Measurements from ENCODE around the gene PPARA. TPM values are rescaled to one million over a fixed set of nuclear protein-coding genes. Genes with fewer than 3 reads are reported as not detected.
"Not testable (repeated sequence)": the region's sequence is repeated elsewhere in the genome, so short reads cannot be mapped to it uniquely, and the experiment has no call there.

Gene PPARA
- total RNA-seq, 2 experiments from 2014 or later = 16.0 to 22.6 TPM

DNA sequence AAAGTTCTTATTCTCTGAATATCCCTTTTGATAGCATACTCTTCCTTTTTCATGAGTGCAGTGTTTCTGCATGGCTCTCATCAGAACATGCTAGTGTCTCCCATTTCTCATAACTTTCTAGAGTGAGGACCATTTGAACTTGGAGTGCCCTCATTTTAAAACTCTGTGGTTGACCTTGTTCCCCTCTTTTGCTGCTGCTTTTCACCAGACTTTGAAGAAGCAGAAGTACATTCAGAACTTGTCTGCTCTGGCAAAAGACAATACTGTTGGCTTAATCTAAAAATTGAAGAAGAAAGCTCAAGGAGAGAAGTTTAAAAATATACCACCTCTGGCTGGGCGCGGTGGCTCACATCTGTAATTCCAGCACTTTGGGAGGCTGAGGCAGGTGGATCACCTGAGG is 35.0 kb downstream of the PPARA start:
- Mint-ChIP-seq H3K4me1 (peaks cover 13% of the 10 kb centered on the region), H3K9me3 (ENCODE audit: low read depth) (peaks cover 17% of the 10 kb centered on the region), H3K27me3 (no peaks in the 10 kb centered on the region), H3K4me3 (no peak overlapping the region), H3K36me3 (peaks cover 39% of the 10 kb centered on the region), H3K27ac (no peak overlapping the region)
- DNase-seq (no peak), ATAC-seq (no peak)
- CTCF ChIA-PET = no interaction called here

DNA sequence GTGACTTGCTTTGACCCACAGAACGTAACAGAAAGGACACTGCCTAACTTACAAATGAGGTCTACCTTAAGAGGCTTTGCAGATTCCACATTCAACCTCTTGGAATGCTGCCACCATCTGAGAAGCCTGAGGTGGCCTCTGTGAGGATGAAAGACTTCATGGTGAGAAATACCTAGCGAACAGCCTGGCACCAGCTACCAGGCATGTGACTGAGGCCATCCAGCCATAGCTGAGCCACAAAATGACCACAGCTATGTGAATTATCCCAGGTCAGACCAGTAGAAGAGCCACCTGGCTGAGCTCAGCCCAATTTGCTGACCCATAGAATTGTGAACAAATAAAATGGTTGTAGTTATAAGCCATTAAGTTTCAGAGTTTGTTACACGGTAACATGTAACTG is 37.5 kb downstream of the PPARA start:
- peaks cover 13% of the 10 kb centered on the region for H3K4me1 Mint-ChIP-seq

DNA sequence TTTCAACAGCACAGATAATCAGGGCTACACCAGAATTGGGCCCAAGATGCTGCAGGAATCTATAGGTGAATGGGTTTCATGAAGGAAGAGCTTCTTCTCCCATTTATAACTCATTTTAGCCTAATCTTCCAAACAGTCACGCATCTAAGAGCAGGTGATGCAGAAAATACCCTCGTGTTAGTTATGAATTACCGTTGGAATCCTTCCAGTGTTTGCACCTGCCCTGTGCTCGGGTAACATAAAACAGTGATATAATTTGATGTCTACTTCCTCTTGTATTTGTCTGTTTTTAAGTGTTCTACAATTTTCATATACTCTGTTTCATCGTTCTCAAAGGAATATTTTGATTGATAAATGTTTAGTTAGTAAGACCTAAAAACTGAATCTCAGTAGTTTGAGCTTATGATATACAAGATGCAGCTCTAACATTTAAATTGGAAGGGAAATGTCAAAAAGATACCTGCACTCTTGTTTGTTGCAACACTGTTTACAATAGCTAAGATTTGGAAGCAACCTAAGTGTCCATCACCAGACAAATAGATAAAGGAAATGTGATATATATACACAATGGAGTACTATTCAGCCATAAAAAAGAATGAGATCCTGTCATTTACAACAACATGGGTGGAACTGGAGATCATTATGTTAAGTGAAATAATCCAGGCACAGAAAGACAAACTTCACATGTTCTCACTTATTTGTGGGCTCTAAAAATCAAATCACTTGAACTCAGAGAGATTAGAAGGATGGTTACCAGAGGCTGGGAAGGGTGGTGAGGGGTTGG is 42.1 kb downstream of the PPARA start:
- Mint-ChIP-seq H3K9me3 (ENCODE audit: low read depth) (no peaks in the 10 kb centered on the region), H3K36me3 (peaks cover 1% of the 10 kb centered on the region), H3K27me3 (no peaks in the 10 kb centered on the region), H3K4me3 (no peak overlapping the region), H3K27ac (no peak overlapping the region), H3K4me1 (peaks cover 17% of the 10 kb centered on the region)
- ATAC-seq (no peak), DNase-seq (no peak)
- CTCF ChIA-PET = no interaction called here

More for the DNA sequence above, 37.5 kb downstream of the PPARA start:
- Mint-ChIP-seq H3K27ac (no peak overlapping the region), H3K9me3 (ENCODE audit: low read depth) (no peaks in the 10 kb centered on the region), H3K36me3 (peaks cover 21% of the 10 kb centered on the region), H3K27me3 (no peaks in the 10 kb centered on the region), H3K4me3 (no peak overlapping the region)
- CTCF ChIA-PET = no interaction called here
- no peak for ATAC-seq
- DNase-seq = no peak

DNA sequence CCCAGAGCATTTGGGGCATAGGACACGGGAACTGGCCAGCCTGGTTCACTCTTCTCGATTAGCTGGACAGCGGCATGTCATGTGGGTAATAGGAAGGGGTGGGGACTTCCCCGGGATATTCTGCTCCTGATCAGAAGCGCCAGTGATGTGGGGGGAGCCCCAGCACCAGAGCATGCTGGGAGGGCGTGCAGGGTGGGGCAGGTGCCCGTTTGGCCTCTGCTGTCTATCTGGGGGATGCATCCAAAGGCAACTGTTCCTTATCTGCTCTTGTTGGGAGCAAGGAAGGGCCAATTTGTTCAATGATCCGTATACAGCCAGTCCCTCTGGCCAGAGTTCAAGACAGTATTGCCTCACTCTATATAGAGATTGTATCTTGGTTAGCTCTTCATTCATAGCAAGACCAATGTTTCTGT is 43.6 kb downstream of the PPARA start:
- Mint-ChIP-seq H3K27ac (no peak overlapping the region), H3K4me3 (no peak overlapping the region), H3K9me3 (ENCODE audit: low read depth) (no peaks in the 10 kb centered on the region), H3K36me3 (peaks cover 4% of the 10 kb centered on the region), H3K27me3 (no peaks in the 10 kb centered on the region), H3K4me1 (peaks cover 17% of the 10 kb centered on the region)
- ATAC-seq = no peak
- CTCF ChIA-PET = no interaction called here
- no peak for DNase-seq

DNA sequence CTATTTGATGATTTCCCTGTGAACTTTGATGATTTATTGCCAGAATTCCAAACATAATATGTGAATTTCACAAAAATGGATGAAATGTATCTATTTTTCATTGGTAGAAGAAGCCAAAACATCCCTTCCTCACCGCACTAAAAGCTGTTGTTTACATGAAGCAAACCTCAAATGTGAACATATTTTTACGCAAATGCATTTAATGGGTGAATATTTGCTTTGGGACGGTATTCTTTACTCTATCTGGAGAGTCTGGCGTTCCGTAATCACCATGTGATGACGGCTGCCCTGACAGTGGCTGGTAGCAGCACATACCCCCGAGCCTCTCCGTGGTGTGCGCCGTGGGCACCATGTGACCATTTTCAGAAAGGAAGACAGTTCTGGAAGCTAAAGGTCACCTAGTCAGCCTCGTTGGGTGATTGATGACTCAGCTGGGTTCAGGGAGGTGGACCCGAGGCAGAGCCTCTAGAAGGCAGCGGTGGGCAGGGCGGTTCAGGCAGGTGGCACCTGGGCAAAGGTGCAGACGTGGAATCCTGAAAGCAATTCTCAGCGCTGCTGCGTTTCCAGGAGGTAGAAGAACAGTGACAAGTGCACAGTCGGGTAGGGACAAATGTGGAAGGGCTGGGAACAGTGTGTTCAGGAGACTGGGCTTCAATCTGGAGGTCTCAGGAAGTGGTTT is 45.3 kb downstream of the PPARA start:
- CTCF ChIA-PET = no interaction called here
- no peaks in the 10 kb centered on the region for H3K27me3 Mint-ChIP-seq

DNA sequence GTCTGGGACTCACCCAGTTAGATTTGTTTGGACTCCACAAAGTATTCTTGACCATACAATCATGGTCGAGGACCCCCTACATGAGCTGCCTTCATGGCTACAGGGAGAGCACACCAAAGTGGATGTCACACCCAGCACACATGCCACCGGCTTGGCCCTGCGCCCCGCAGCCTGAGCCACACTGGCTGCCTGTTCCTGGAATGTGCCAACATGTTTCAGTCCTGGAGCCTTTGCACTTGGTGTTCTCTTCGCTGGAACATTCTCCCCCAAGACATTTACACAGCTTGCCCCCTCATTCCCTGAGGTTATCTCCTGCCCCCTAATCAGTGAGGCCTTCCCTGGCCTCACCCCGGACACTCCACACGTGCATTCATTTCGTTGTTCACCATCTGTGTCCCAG is 46.0 kb downstream of the PPARA start:
- no peaks in the 10 kb centered on the region for H3K27me3 Mint-ChIP-seq
- no peaks in the 10 kb centered on the region for H3K9me3 Mint-ChIP-seq (ENCODE audit: low read depth)
- peaks cover 17% of the 10 kb centered on the region for H3K4me1 Mint-ChIP-seq
- no peak for DNase-seq
- H3K36me3 Mint-ChIP-seq = peaks cover 12% of the 10 kb centered on the region
- peak overlapping the region; percentile 37 for H3K27ac Mint-ChIP-seq
- ATAC-seq = no peak
- H3K4me3 Mint-ChIP-seq = no peak overlapping the region
- CTCF ChIA-PET = no interaction called here

More for the DNA sequence above, 45.3 kb downstream of the PPARA start:
- DNase-seq (no peak), ATAC-seq (no peak)
- peaks cover 17% of the 10 kb centered on the region for H3K4me1 Mint-ChIP-seq
- no peak overlapping the region for H3K27ac Mint-ChIP-seq
- H3K9me3 Mint-ChIP-seq (ENCODE audit: low read depth) = no peaks in the 10 kb centered on the region
- H3K36me3 Mint-ChIP-seq = peaks cover 12% of the 10 kb centered on the region
- no peak overlapping the region for H3K4me3 Mint-ChIP-seq

DNA sequence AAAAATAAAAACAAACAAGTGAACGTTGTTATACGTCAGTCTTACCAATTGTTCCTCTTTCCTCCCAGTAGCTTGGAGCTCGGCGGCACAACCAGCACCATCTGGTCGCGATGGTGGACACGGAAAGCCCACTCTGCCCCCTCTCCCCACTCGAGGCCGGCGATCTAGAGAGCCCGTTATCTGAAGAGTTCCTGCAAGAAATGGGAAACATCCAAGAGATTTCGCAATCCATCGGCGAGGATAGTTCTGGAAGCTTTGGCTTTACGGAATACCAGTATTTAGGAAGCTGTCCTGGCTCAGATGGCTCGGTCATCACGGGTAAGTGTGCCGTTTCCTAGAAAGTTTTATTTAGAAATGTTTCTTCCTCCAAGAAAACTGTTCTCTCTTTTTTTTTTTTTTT is 47.9 kb downstream of the PPARA start:
- Mint-ChIP-seq H3K4me1 (peaks cover 17% of the 10 kb centered on the region), H3K27ac (no peak overlapping the region), H3K9me3 (ENCODE audit: low read depth) (no peaks in the 10 kb centered on the region), H3K4me3 (no peak overlapping the region), H3K36me3 (peaks cover 12% of the 10 kb centered on the region), H3K27me3 (no peaks in the 10 kb centered on the region)
- DNase-seq (no peak), ATAC-seq (no peak)
- CTCF ChIA-PET = no interaction called here

DNA sequence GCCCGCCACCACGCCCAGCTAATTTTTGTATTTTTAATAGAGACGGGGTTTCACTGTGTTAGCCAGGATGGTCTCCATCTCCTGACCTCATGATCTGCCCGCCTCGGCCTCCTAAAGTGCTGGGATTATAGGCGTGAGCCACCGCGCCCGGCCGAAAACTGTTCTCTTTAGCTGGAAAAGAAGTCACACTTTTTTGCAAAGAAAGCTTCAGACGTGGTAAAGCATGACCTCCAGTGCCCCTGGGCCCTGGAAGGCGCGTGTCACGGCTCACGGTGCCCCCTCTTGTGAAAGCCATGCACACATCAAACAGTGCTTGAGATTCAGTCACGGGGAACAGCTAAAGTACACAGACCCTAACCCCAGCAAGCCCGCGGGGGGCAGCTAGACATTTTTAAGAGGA is 48.5 kb downstream of the PPARA start:
- Mint-ChIP-seq H3K36me3 (peaks cover 13% of the 10 kb centered on the region), H3K4me1 (peaks cover 17% of the 10 kb centered on the region)
- H3K27ac Mint-ChIP-seq; H3K4me3 Mint-ChIP-seq; ATAC-seq; H3K27me3 Mint-ChIP-seq; CTCF ChIA-PET; DNase-seq; H3K9me3 Mint-ChIP-seq (ENCODE audit: low read depth): not testable (repeated sequence)

DNA sequence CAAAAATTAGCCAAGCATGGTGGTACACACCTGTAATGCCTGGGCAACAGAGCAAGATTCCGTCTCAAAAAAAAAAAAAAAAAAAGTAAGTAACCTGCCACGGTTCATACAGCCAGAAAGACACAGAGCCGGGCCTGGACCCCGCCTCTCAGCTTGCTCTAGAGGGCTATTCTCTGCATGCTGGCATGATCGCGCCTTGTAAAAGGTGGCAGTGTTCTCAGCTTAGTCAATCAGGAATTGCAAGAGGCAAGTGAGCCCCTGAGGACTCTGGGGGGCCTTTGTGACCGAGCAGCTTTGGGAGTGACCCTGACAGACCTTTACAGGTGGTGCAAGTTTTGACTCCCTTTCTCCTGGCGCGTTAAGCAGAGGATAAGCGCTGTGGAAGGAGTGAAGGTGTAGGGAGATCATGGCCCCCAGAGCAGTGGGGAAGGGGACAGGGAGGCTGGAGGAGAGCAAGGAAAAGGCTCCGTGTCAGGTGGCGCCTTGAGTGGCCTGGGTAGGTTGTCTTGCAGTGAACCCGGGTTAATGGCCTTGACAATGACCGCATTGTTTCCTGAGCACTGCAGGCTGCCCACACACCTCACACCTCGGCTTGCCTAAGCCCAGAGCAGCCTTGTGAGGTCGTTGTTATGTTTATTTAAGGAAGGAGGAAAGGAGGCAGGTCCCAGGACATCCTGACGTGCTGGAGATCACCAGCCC is 50.9 kb downstream of the PPARA start:
- no peaks in the 10 kb centered on the region for H3K9me3 Mint-ChIP-seq (ENCODE audit: low read depth)
- ATAC-seq (no peak), DNase-seq (no peak)
- no peak overlapping the region for H3K27ac Mint-ChIP-seq
- no peaks in the 10 kb centered on the region for H3K27me3 Mint-ChIP-seq
- H3K36me3 Mint-ChIP-seq = peaks cover 21% of the 10 kb centered on the region
- peaks cover 11% of the 10 kb centered on the region for H3K4me1 Mint-ChIP-seq
- CTCF ChIA-PET = no interaction called here
- H3K4me3 Mint-ChIP-seq = no peak overlapping the region

DNA sequence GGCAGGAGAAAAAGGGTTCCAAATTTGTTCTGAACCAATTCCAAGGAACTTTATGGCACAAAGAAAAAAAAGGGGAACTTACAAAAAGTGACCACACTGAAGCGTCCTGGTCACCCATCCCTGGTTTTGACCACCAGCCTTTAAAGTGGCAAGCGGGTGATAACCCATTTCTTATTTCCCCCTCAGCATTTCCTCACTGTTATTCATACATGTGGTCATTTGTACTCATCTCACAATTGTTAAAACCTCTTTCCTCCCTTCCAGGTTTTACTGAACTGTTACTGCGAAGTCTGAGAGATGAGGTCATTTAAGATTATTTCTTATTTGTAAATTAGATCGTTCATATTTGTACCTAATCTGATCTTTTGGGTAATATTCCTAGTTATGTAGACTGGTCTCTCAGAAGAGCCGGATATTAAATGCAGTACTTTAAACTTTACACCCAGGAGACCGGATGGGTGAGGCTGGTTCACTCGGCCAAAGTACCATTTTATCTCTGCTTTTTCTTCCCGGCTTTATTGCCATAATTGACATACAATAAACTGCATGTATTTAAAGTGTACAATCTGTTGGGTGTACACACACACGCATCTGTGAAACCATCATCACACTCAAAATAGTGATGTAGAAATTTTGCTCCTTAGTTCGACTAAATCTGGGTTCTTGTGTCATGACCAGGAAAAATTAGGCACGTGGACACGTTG is 52.7 kb downstream of the PPARA start:
- no peak for ATAC-seq
- Mint-ChIP-seq H3K27me3 (no peaks in the 10 kb centered on the region), H3K4me3 (no peak overlapping the region), H3K4me1 (no peaks in the 10 kb centered on the region), H3K36me3 (peaks cover 24% of the 10 kb centered on the region), H3K27ac (no peak overlapping the region), H3K9me3 (ENCODE audit: low read depth) (no peaks in the 10 kb centered on the region)
- CTCF ChIA-PET = no interaction called here
- DNase-seq = no peak

DNA sequence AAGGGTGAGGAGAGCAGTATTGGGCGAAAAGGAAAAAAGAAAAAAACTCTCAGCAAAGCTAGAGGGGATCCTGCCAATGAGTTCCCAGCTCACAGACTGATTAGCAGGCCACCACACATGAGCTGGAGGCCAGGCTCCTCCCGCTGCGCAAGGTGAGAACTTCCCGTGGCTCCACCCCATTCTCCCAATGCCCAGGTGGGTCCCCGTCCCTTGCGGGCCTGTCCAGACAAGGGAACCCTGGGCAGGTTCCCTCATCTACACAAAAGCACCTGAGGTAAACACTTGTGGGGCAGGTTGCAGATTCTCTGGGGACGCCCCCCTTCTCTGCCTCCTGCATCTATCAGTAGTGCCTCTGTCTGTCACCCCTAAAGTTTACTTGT is 53.3 kb downstream of the PPARA start:
- no peak overlapping the region for H3K4me3 Mint-ChIP-seq
- CTCF ChIA-PET = no interaction called here
- H3K4me1 Mint-ChIP-seq = no peaks in the 10 kb centered on the region
- H3K27ac Mint-ChIP-seq = no peak overlapping the region
- H3K9me3 Mint-ChIP-seq (ENCODE audit: low read depth) = peaks cover 2% of the 10 kb centered on the region
- H3K27me3 Mint-ChIP-seq = no peaks in the 10 kb centered on the region
- no peak for ATAC-seq
- peaks cover 25% of the 10 kb centered on the region for H3K36me3 Mint-ChIP-seq
- DNase-seq = no peak

DNA sequence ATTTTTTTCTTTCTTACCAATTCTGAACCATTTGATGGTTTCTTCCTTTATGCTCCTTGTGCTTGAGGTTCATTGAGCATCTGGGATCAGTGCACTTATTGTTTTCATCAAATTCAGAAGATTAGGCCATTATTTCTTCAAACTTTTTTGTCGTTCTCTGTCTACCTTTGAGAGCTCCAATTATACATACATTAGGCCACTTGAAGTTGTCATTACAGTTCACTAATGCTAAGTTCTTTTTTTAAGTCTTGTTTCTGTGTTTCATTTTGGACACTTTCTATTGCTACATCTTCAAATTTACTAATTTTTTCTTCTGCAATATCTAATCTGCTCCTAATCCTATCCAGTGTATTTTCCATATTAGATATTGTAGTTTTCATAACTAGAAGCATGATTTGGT is 58.9 kb downstream of the PPARA start:
- Mint-ChIP-seq H3K27ac (no peak overlapping the region), H3K36me3 (peaks cover 61% of the 10 kb centered on the region), H3K9me3 (ENCODE audit: low read depth) (peaks cover 26% of the 10 kb centered on the region), H3K4me1 (peaks cover 8% of the 10 kb centered on the region), H3K27me3 (no peaks in the 10 kb centered on the region), H3K4me3 (no peak overlapping the region)
- ATAC-seq (no peak), DNase-seq (no peak)
- CTCF ChIA-PET = no interaction called here

DNA sequence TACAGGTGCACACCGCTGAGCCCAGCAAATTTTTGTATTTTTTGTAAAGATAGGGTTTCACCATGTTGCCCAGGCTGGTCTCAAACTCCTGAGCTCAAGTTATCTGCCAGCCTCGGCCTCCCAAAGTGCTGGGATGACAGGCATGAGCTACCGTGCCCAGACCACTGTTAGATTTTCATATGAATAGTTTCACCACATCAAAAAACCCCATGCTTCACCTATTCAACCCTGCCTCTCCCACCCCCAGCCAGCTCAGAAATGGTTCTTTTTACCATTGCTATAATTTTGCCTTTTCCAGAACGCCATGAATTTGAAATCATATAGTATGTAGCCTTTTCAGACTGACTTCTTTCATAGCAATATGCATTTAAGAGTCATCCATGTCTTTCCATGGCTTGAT is 61.9 kb downstream of the PPARA start:
- peaks cover 67% of the 10 kb centered on the region for H3K36me3 Mint-ChIP-seq
- CTCF ChIA-PET = no interaction called here
- ATAC-seq = no peak
- H3K9me3 Mint-ChIP-seq (ENCODE audit: low read depth) = peaks cover 26% of the 10 kb centered on the region
- no peak overlapping the region for H3K4me3 Mint-ChIP-seq
- H3K4me1 Mint-ChIP-seq = peaks cover 8% of the 10 kb centered on the region
- H3K27ac Mint-ChIP-seq = no peak overlapping the region
- no peak for DNase-seq
- no peaks in the 10 kb centered on the region for H3K27me3 Mint-ChIP-seq
